GM21619 (cell line): ENCODE results near the gene LDHB.
"Not testable (repeated sequence)": the region's sequence is repeated elsewhere in the genome, so short reads cannot be mapped to it uniquely, and the experiment has no call there.

Experiments used
- ATAC-seq: cut with Tn5 transposase; IDR thresholded peaks from one replicate; pipeline ENCODE4 v1.9.1; 2021; ENCODE audit not compliant: unreplicated experiment

The LDHB gene

GRCh38 chr12:21657326-21658077 lies at the start of gene LDHB:
Gene LDHB, minus strand, starts transcription at chr12:21657842. Its CDS starts 3,171 bp downstream, at chr12:21654671.
- ATAC-seq: peak; percentile 96

- ATAC-seq: no peak
Measured at GRCh38 chr12:21704847-21705246, 47.2 kb upstream of the LDHB start.

GRCh38 chr12:21699851-21700250 lies 42.2 kb upstream of the LDHB start:
- ATAC-seq: no peak

- ATAC-seq: no peak
Measured at GRCh38 chr12:21697904-21698630, 40.4 kb upstream of the LDHB start.

- no peak for ATAC-seq
Measured at GRCh38 chr12:21696625-21697024, 39.0 kb upstream of the LDHB start.

GRCh38 chr12:21695986-21696385 lies 38.3 kb upstream of the LDHB start:
- no peak for ATAC-seq

GRCh38 chr12:21694660-21695059 lies 37.0 kb upstream of the LDHB start:
- no peak for ATAC-seq

GRCh38 chr12:21691515-21691914 lies 33.9 kb upstream of the LDHB start:
- ATAC-seq: no peak

GRCh38 chr12:21690704-21691368 lies 33.2 kb upstream of the LDHB start:
- ATAC-seq: no peak

- no peak for ATAC-seq
Measured at GRCh38 chr12:21683115-21683514, 25.5 kb upstream of the LDHB start.

- ATAC-seq: no peak
Measured at GRCh38 chr12:21678959-21679358, 21.3 kb upstream of the LDHB start.

GRCh38 chr12:21677622-21678277 lies 20.1 kb upstream of the LDHB start:
- ATAC-seq: no peak

GRCh38 chr12:21677204-21677603 lies 19.6 kb upstream of the LDHB start:
- no peak for ATAC-seq

- ATAC-seq: no peak
Measured at GRCh38 chr12:21676776-21677175, 19.1 kb upstream of the LDHB start.

GRCh38 chr12:21675641-21676040 lies 18.0 kb upstream of the LDHB start:
- no peak for ATAC-seq

- no peak for ATAC-seq
Measured at GRCh38 chr12:21675096-21675495, 17.5 kb upstream of the LDHB start.

GRCh38 chr12:21673830-21674552 lies 16.3 kb upstream of the LDHB start:
- ATAC-seq: not testable (repeated sequence)

GRCh38 chr12:21672146-21672545 lies 14.5 kb upstream of the LDHB start:
- ATAC-seq: no peak

GRCh38 chr12:21666722-21667121 lies 9.1 kb upstream of the LDHB start:
- ATAC-seq: no peak

- ATAC-seq: no peak
Measured at GRCh38 chr12:21665816-21666215, 8.2 kb upstream of the LDHB start.
